Inferior parietal cortex (tissue), 1 donor: Measurements from ENCODE around the gene FBXO15.

Experiments
- DNase-seq: peaks from one replicate; pipeline ENCODE4 v3.0.0-alpha.2; 2016; ENCODE audit errors: extremely low spot score

FBXO15 gene

DNA sequence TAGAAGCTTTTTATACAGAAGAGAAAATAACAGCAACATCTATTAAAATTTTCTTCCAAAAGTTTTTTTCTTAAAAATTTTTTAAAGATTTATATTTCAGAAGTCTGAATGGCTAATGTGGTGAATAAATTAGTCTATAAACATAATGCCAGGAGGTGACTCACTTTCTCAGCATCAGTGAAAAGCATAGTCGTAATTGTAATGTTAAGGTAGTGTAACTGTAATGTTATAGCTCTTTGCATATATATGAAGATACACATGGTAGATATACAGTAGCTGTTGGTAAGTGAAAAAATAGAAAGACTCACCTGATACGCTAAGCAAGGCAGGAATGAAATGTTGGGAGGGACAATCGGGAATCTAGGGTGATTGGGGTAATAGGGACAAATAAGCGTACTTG, 6.2 kb upstream of the FBXO15 start:
- DNase-seq = no peak

DNA sequence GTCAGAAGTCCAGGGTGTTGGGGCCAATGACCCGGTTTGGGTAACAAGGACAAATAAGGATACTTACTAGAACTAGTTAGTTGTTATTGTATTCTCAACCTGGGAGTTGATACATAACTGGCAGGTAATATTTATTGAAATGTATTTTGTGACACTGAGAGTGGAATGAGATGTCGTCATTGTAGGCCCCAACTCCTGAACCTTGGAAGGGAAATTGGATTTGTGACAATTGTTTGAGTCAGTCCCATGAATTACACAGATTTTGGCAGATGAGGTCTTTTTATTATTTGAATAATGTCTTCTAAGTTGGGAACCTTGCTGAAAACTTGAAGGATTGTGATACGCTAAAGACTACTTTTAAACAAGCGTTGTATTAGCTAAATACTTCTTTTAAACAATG, 5.7 kb upstream of the FBXO15 start:
- no peak for DNase-seq

DNA sequence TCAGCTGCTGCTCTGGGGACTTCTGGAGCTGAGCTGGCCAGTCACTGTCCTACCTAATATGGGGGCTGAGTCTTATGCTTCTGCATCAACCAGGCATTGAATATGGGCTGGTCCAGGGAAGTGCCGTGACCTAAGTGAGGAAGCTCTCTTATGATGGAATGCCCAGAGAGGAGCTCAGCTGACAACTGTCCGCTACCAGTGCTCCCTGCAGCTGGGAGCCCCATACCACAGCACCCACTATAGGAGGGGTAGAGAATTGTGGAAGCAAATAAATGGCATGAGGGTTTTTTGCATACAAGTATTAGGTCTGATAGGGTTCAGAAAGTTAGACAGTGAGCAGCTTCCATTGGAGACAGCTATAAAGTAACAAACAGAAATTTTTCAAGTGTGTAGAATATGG, 5.2 kb upstream of the FBXO15 start:
- no peak for DNase-seq

DNA sequence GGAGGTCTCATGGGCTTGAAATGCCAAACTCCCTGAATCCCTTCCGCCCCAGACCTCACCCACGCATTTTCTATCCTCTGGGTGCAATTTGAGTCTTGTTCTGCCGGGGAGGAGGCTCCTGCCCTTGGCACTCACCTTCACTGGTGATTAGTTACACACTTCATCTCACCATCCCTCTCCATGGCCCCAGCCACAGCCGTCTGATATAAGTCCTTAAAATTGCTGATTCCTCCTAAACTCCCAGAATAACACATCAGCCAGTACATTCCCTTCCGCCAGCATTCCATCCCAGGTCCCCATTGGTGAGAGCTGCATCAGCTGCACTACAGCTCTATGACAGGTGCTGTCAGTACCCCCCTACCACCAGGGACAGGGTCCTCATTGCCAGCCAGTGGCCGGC, 4.6 kb upstream of the FBXO15 start:
- no peak for DNase-seq

DNA sequence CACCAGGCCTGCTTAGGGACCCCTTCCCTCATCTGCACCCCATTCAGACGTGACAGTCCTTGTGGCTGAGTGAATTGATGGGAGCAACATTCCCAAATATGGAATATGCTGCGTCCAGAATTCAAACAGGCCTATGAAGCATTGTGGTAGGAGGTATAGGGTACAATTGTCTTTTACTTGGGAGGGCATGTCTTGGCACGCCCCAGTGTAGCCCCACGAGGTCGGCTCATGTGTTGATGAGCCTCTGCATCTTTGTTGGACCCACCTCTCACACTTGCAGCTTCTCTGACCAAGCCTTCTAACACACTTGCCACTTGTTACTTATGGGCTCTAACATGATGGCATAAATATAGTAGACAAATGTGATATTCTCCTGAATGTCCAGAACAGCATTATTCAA, 2.2 kb upstream of the FBXO15 start:
- no peak for DNase-seq

DNA sequence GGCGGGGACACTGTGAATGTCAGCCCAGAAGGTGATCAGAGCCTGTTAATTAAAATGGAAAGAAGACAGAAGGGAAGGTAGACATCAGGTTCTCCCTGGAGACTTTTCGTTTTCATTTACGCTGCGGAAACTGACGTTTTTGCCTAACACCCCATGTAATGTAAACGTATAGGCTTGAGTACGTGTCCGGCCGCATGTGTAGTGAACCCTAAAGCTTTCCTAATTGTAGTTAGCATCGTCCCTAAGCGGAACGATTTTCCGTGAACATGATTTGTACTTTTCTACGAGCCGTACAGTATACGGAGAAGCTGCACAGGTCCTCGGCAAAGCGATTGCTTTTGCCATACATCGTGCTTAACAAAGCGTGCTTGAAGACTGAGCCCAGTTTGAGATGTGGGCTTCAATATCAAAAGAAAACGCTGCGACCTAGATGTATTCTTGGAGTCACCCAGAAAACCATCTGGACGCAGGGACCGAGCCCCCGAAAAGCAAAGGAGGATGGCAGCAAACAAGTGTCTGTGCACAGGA, 973 bp upstream of the FBXO15 start:
- no peak for DNase-seq

DNA sequence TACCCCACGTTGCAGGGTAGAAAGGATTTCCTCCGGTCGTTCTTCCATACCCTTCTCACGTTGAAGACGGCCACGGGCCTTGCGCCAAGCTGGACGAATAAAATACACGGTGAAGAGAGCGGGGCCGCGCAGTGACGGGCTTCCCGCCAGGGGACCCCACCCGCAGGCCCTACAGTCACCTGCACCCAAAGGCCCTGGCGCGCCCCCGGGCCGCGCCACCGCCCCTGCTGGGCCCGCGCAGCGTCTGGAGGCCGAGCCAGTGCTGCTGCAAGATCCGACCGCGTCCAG, 199 bp downstream of the FBXO15 start:
- no peak for DNase-seq

DNA sequence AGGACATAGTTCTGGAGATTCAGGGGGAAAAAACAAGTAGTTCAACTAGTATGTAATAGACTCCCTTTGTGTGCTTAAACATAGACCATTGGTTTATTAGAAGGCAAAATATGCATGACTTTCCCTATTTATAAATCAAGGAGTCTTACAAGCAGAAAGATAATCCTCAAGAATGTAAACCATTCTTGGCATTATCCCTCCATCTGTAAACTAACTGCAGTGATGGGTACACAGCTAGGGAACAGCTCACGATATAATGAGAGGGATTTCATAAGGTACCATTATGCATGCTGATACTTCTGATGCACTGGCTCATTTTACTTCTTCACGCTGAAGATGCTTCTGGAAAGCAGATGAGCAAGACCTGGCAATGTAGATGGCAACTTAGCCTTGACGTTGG, 878 bp downstream of the FBXO15 start:
- no peak for DNase-seq

DNA sequence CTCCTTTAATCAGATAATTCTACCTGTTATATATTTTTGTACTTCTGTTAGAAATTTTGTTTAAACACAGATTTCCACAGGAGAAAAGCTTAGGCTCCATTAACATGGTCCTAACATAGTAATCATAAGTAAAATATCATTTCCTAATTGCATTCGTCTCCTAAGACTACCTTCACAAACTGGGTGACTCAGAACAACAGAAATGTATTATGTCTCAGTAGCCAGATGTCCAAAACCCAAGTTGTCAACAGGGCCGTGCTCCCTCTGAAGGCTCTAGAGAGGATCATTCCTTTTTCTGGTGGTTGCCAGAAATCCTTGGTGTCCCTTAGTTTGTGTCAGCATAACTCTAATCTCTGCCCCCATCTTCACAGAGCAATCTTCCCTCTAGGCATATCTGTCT, 5.4 kb downstream of the FBXO15 start:
- no peak for DNase-seq

DNA sequence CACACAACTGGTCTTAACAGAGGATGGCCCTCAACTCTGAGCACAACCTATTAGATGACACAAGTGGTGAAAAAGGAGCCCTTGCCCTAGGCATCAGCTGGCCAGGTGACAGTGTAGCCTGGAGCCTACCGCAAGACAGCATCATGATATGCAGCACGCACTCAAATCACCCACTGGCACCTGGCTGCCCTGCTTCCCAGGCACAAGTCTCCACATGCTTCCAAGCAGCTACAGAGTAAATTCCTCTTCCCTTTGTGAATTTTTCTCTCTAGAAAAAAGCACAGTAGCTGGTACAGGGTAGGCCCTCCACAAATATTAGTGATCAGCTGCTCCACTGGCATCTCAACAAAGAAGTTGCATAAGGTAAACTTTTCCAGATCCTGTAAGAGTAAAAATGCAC, 6.0 kb downstream of the FBXO15 start:
- no peak for DNase-seq

DNA sequence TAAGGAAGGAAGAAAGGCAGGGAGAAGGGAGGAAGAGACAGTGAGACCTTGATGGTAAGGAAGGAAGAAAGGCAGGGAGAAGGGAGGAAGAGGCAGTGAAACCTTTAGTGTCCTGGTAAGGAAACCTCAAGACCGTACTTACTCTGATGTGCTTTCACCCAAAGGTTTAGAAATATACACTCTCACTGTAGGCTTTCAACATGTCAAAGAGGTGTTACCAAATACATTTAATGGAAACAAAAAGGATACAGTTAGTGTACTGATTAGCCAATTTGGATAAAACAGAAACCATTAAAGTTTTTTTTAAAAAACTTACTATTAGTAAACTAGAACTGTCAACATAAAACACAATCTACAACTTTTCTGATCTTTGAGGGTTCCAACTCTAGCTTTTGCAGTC, 7.1 kb downstream of the FBXO15 start:
- no peak for DNase-seq

DNA sequence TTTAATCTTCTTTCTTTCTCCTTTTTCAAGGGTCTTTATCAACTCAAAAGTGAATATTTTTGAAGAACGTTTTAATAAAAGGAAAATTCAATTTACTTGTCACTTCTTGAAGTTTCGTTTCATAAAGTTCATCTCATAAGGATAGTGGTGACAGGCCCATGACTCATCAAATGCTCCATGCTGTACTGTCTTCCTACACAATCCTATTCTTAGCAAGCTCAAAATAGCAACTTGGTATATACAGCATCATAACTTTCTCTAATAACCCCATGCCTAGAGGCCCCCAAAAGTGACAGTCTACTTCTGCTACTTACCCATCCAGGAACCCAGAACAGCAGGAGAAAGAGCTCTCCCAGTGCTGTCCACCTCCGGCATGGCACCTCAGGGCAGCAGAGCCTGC, 7.7 kb downstream of the FBXO15 start:
- peak; percentile 40 for DNase-seq

DNA sequence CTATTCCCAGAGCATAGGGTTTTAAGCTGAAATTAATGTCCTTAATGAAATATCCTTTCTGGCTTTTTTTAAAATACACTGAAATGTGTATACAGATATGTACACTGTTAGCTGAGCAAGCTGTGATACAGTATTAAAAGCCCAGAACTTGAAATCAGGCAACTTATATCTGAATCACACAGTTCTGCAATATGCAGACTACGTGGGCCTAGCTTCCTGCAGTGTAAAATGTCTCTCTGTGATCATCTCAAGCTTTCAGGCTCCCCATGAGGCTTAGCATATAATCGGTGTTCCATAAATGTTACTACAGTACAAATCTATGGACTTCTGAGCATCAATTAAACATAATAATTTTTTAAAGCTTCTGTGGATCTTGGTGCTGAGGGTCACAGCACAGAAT, 8.2 kb downstream of the FBXO15 start:
- no peak for DNase-seq

DNA sequence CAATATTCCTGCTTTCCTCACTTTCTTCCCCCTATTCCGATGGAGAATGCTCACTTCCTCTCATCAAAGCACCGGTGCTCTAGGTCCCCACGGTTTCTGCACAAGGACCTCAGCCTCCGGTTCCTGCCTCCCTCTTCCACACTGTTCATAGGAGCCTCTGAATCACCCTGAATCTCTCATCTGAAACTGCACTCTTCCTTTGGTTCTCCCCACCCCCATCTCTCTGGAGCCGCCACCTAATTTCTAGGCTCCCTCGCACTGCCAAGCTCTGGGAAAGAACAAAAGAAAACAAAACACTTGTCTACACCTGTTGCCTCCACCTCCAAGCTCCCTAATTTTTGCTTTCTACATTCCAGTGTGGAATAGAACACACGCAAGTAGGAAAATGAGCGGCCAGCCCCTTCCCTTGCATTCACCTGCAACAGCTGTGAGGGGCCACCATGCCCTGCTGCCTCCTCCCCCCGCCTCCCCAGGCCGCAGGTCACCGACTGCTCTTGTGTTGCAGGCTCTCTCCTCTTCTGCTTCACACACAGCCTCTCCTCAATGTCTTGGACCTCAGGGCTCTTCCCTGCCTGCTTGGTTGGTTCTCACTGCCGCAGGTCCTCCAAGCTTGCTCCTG, 9.6 kb downstream of the FBXO15 start:
- no peak for DNase-seq

DNA sequence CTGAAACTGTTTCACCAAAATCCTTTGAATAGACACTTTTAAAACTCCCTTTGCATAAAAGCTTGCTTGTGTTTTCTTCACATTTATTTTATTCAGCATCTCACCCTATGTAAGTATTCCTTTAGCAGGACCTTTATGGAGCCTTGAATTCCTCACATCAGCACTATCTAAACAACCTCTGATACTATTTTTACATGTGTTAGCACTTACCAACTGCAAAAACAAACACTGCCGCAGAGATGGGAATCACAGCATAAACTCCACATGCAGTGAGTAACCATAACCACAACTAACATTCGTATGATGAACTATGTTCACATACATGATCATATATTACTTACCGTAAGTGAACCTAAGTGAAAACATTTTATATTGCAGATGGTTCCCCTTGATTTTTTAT, 15.4 kb downstream of the FBXO15 start:
- no peak for DNase-seq

DNA sequence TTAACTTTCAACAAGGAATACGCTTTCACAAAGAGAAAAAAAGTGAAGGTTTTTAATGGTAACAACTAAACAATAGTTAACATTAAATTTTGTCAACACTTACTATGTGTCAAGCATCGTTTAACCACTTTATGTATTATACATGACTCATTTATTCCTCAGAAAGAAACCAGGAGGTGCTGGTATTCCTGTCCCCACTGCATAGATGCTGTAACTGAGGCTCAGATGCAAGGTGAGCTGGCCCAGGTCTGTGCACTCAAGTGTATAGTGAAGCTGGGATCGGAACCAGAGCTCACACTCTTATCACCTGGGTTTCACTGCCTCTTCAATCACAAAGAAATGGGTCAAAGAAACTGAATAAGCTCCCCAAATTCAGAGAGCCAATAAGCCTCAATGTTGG, 16.5 kb downstream of the FBXO15 start:
- no peak for DNase-seq

DNA sequence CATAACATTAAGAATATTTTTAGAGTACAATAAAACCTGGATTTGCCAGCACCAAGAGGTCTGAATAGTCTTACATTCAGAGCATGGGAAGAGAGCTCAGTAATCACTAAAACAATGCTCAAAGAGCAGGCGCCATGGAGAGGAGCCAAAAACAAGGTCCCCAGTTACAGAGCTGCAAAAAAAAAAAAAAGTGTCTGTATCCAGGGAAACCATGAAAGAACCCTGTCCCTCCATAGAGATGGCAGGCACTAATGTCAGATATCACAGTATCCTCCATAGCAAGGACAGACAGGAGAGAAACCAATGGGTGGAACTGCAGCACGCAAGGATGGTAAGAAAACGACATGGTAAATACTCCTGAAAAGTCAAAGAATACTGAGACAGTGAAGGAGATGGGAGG, 19.5 kb downstream of the FBXO15 start:
- DNase-seq = peak; percentile 68

DNA sequence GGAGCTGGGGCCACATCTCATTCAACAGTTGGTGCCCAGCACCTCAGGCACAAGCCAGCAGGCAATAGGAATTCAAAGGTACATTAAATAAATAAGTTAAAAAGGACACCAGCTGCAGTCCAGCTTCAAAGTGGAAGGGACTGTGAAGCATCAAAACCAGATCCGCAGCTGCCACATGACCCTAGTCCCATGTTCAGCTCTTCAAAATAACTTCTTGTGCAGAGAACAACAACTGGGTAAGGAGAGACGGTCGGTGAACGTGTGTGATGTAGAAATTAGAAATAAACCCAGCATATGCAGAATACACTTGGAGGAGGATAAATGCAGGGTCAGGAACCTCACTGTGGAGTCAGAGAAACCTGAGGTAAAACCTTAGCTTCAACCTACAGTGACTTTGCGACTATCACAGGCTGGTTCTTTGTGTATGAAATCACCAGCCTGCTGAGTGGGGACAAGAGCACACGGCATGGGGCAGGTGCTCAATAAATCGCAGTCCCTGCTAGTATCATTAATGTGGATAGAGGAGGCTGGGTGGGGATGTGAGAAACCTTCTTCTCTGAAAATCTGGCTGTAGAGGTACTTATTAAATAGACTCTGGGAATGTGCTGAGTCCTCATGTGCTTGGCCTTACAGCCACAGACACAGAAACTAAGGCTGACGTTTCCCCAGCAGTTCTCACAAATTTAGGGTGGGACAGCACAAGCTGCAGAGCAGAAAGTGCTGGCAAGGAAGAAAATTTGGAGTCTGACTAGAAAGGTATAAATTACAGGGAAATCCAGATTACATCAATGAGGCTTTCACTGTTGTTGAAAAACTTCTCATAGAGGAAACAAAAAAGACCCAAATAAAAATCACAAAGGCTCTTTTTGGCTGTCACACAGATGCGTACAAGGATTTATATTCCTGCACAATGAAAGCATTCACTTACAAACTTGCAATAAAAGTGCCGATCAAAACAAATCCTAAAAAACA, 20.7 kb downstream of the FBXO15 start:
- DNase-seq = peak; percentile 42

DNA sequence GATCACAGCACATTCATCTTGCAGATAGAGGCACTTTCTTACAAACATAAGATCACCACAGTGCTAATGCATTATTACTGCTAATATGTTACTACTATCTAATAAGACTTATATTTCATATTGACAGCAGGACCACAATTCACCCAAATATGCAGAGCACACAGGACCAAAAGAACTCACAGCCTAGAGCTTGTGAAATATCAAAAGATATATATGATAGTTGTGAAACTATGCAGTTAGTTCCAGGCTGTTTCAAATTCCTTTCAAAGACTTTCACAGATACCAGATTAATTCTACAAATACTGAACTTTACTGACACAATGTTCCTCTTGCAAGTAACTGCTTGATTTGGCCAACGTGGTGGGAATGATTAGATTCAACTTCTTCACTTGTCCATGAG, 23.0 kb downstream of the FBXO15 start:
- DNase-seq = no peak

DNA sequence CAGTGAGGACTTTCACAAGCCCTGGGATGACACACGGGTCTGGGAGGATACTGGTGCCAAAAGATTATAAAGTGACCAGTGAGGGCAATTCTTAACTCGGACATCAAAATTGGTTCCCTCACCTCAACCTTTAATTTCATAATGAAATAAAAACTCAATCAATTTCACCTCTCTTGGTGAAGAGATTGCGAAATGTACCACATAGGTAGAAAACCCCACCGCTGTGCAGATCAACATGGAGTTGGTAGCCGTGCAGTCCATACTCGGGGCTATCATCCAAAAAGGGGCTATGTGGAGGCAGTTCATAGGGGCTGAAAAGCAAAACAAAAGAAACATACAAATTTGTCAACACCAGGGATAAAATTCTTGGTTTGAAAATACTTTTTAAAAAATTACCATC, 24.4 kb downstream of the FBXO15 start:
- no peak for DNase-seq

DNA sequence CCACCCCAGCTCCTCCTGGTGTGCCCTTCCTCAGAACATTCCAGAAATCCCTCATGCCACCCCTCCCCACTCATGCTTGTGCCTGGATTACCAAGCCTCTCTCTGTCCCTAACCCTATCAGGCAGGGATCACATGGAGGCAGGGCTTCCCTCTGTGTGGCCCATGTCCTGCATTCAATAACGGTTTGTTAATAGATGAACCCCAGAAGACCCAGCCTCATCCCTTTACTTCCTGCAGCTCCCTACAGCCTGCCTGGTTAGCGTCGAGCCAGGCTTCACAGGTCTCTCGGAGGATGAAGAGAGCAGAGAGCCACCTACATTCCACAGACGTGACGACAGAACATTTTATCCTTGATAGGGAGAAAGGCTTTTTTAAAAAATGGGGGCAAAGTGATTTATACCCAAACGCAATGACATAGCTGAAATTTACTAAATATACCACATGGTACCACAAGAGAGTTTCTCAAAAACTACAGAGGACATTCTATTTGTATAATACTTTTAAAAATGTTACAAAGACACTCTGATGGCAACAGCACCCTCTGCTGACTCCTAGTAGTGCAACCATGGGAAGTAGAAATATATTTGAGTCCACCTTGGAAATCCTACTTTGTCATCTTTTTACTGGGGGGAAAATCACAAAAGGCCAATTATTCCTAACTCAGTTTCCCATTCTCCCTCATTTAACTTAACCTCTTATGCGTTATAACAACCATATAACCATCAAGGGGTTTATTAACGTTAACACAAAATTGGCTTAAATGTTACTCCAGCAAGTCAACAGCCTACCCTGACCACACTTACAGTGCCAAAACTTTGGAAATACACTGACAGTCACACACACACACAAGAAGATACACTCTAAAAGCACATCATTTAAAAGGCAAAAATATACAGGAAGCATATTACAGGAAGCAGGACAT, 30.7 kb downstream of the FBXO15 start:
- peak; percentile 75 for DNase-seq

DNA sequence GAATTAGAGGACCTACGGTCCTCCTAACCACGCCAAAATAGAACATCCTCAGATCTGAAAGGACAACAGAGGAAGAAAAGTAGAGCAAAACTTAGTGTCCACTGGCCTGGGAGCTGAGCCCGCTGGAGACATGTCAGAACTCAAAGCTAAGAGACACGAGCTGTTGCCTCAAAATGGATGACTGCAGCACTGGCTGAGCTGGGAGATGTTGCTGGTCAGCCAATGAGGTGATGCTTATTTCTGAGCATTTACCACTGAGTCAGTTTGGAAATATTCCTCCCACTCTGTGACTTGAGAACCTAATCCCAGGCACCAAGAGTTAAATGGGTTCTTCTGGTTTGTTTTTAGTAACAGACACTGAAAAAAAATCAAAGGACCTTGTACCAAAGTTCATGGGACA, 32.6 kb downstream of the FBXO15 start:
- DNase-seq = no peak
